GM12872 (cell line): ENCODE data around the gene SUN5.

Experiments used
- TF ChIP-seq, protein P1 (sequence below): IDR thresholded peaks from 3 replicates; pipeline ENCODE4 v1.5.1; 2011; ENCODE audit warnings: low read depth, mild to moderate bottlenecking, low read length, moderate library complexity; ENCODE audit not compliant: insufficient read depth

SUN5 gene

GRCh38 chr20:32980131-32980941 is 23.9 kb downstream of the SUN5 start:
- TF ChIP-seq, protein P1, sequence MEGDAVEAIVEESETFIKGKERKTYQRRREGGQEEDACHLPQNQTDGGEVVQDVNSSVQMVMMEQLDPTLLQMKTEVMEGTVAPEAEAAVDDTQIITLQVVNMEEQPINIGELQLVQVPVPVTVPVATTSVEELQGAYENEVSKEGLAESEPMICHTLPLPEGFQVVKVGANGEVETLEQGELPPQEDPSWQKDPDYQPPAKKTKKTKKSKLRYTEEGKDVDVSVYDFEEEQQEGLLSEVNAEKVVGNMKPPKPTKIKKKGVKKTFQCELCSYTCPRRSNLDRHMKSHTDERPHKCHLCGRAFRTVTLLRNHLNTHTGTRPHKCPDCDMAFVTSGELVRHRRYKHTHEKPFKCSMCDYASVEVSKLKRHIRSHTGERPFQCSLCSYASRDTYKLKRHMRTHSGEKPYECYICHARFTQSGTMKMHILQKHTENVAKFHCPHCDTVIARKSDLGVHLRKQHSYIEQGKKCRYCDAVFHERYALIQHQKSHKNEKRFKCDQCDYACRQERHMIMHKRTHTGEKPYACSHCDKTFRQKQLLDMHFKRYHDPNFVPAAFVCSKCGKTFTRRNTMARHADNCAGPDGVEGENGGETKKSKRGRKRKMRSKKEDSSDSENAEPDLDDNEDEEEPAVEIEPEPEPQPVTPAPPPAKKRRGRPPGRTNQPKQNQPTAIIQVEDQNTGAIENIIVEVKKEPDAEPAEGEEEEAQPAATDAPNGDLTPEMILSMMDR: no peak

DNA sequence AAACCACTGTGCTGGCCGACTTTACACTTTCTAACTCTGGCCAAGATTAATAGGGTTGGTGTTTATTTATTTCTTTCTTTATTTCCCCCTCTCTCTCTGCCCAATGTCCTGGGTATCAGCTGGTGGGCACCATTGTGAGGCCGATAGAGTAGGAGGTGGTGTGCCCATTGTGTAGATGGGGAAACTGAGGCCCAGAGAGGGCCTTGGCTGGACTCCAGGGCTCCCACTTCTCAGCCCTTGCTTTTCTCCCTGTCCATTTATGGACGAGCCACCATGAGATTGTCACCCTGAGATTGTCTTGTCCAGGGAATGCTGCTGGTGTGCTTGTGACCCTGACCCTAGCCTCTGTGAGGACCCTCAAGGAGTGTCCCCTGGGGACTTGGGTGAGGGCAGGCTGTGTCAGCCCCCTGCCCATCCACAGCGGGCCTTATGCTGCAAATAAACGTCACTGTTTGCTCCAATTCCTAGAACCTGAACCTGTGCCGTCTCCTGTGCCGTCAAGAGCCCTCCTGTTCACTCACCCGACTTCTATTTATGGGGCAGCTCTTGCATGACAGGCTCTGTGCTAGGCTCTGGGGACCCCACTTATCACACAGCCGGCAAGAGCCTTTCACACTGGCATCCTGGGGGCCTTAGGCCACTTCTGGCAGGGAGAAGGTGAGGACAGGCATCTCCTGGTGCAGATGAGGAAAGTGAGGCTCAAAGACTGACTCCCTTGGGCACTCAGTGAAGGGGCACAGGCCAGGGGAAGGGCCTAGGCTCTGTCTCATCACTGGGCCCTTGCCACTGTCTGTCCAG is 24.8 kb downstream of the SUN5 start:
- TF ChIP-seq, protein P1: no peak

GRCh38 chr20:32978009-32978335 is 26.3 kb downstream of the SUN5 start:
- TF ChIP-seq, protein P1: no peak

DNA sequence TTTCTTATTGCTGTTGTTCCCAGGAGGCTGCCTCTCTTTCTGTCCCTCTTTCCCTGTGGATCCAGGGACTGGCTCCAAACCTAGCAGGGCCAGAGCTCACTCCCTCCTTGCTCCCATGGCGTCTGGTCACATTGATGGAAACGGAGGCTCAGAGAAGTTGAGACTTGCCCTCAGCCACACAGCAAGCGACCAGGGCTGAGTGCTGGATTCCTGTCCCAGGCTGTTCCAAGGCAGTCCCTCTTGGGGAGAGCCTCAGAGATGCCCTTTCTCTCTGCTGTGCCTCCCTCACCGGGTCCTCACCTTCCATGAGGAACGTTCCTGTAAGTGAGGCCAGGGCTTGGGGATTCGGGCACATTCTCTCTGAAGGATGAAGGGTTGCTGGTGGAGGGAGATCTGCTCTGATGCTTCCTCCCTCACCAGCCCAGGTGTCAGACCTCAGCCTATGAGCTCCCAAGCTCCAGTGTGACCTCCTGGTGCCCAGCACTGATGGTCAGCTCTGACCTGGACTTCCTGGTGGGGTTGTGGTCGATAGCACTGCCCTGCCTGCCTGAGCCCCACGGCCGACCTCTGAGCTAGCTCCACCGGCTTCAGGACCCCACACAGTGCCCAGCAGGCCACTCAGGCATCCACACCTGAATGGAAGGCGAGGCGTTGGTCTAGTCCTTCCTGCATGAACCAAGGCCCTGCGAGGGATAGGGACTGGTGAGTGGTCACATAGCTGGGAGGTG is 26.8 kb downstream of the SUN5 start:
- TF ChIP-seq, protein P1: no peak

DNA sequence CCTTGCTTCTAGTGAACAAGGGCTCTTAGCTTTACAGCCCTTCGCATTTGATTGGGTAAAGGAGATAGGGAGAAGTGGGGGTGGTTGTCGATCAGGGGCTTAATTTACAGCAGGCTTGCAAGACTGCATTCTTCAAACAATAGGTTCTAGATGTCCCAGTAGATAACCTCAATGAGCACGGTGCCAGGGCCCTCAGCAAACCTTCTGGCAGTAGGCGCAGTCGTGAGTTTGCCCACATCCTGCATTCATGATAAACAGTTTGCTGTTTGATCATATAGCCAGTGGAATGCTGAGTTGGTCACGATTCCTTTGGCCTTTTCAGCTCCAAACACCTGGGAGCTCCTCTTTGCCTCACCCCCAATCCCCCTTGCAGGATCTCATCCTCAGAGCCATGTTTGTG is 27.5 kb downstream of the SUN5 start:
- TF ChIP-seq, protein P1: no peak

GRCh38 chr20:32975698-32976674 is 28.2 kb downstream of the SUN5 start:
- TF ChIP-seq, protein P1: no peak
